GM12878 (cell line): ENCODE data around the gene MIOS. TPM values are rescaled to one million over a fixed set of nuclear protein-coding genes. Genes with fewer than 3 reads are reported as not detected.

ENCODE experiments used
- ATAC-seq: fragments of 200-7000 bp; cut with Tn5 transposase; 3 replicates; pipeline ENCODE4 v1.9.1; 2020; ENCODE audit warnings: mild to moderate bottlenecking, moderate library complexity
- BruUV-seq: library from RNA; stranded (reverse); fragments of 400-500 nt; replicated peaks from 2 replicates; lab custom pipeline; 2021; lab: Mats Ljungman, UMichigan
- CTCF ChIA-PET: fragments of 300-600 bp; sonication (Branson Sonifier 250); formaldehyde crosslinking; extraction: SDS; loops from one replicate; lab custom pipeline; 2021; ENCODE audit warnings: inconsistent platforms; lab: Yijun Ruan, JAX
- POLR2A ChIA-PET: fragments of 350-600 bp; formaldehyde crosslinking; extraction: SDS; loops from one replicate; lab custom pipeline; 2021; ENCODE audit warnings: inconsistent platforms; lab: Charles Lee
- RAD21 ChIA-PET: fragments of 300-600 bp; sonication (Branson Sonifier 250); formaldehyde crosslinking; loops from one replicate; lab custom pipeline; 2023; ENCODE audit warnings: antibody characterized with exemption; ENCODE audit not compliant: unreplicated experiment; lab: Charles Lee
- SMC1A ChIA-PET: fragments of 300-600 bp; sonication (Branson Sonifier 250); formaldehyde crosslinking; loops from one replicate; lab custom pipeline; 2023; ENCODE audit not compliant: unreplicated experiment, uncharacterized antibody; lab: Charles Lee
- DNase-seq: peaks from one replicate; pipeline ENCODE4 v3.0.0-alpha.2; 2011; ENCODE audit warnings: low read depth, low spot score
- FAIRE-seq: peaks from 3 replicates; lab custom pipeline; 2011; peaks lifted over from hg19 to GRCh38; lab: Jason Lieb, UNC
- H2AFZ ChIP-seq: 2 replicates; pipeline ENCODE4 v1.6.0; 2011; ENCODE audit warnings: low read depth, low read length, control low read depth; ENCODE audit not compliant: control insufficient read depth
- H3K27ac ChIP-seq: 2 replicates; pipeline ENCODE4 v1.5.1; 2011; ENCODE audit warnings: control low read depth; ENCODE audit not compliant: control insufficient read depth, insufficient read depth
- H3K27me3 ChIP-seq, 2 experiments: replicated peaks in 1 of 2; 2 replicates each; pipeline versions ENCODE4 v1.6.0 to v1.6.1; 2011; ENCODE audit warnings: low read length in 1 of 2; ENCODE audit not compliant: control insufficient read depth in 2 of 2, insufficient read depth in 2 of 2
- H3K36me3 ChIP-seq, 2 experiments: 2 replicates each; pipeline ENCODE4 v1.5.1; 2011; ENCODE audit warnings: low read length in 1 of 2; ENCODE audit not compliant: control insufficient read depth in 2 of 2, insufficient read depth in 2 of 2
- H3K4me1 ChIP-seq: 2 replicates; pipeline ENCODE4 v1.6.1; 2011; ENCODE audit warnings: mild to moderate bottlenecking, low read length, moderate library complexity, mixed read lengths; ENCODE audit not compliant: control insufficient read depth, insufficient read depth
- H3K4me2 ChIP-seq: 2 replicates; pipeline ENCODE4 v1.6.0; 2011; ENCODE audit warnings: control low read depth; ENCODE audit not compliant: control insufficient read depth, insufficient read depth
- H3K4me3 ChIP-seq: fragments of 200-600 bp; sonication (generic); 2 replicates; pipeline ENCODE4 v1.5.1; 2016
- H3K79me2 ChIP-seq: 2 replicates; pipeline ENCODE4 v1.6.0; 2011; ENCODE audit warnings: low read length; ENCODE audit not compliant: control insufficient read depth, insufficient read depth
- H3K9ac ChIP-seq: 2 replicates; pipeline ENCODE4 v1.8.0; 2011; ENCODE audit warnings: low read length, control low read depth, mixed read lengths; ENCODE audit not compliant: control insufficient read depth, insufficient read depth
- H3K9me3 ChIP-seq: replicated peaks from 3 replicates; pipeline ENCODE4 v1.5.1; 2011; ENCODE audit warnings: mild to moderate bottlenecking, low read length; ENCODE audit not compliant: control insufficient read depth, insufficient read depth
- H4K20me1 ChIP-seq: 2 replicates; pipeline ENCODE4 v1.6.0; 2011; ENCODE audit not compliant: control insufficient read depth, insufficient read depth
- BACH1 ChIP-seq: fragments of 450-650 bp; IDR thresholded peaks from 2 replicates; pipeline ENCODE4 v1.6.1; 2017; ENCODE audit warnings: mild to moderate bottlenecking, borderline replicate concordance
- BMI1 ChIP-seq: fragments of 450-650 bp; IDR thresholded peaks from 2 replicates; pipeline ENCODE4 v1.6.1; 2016; ENCODE audit warnings: mild to moderate bottlenecking, moderate library complexity, borderline replicate concordance
- CHD2 ChIP-seq: IDR thresholded peaks from 2 replicates; pipeline ENCODE4 v1.6.1; 2011; ENCODE audit warnings: low read depth, low read length, improper control_type of control experiment, borderline replicate concordance
- CREB1 ChIP-seq: IDR thresholded peaks from 2 replicates; pipeline ENCODE4 v1.6.1; 2012; ENCODE audit warnings: low read depth, mild to moderate bottlenecking, inconsistent platforms
- ETV6 ChIP-seq, 2 experiments: fragments of 450-650 bp in 1 of 2; IDR thresholded peaks in 1 of 2; conservative IDR thresholded peaks in 1 of 2; 2 replicates each; pipeline ENCODE4 v1.6.1; 2014; ENCODE audit warnings: antibody characterized with exemption in 1 of 2, borderline replicate concordance in 1 of 2, low read depth in 1 of 2, mild to moderate bottlenecking in 1 of 2, moderate library complexity in 1 of 2
- HDAC2 ChIP-seq: fragments of 200-600 bp; sonication (generic); IDR thresholded peaks from 2 replicates; pipeline ENCODE4 v1.6.1; 2017
- LARP7 ChIP-seq: fragments of 450-650 bp; IDR thresholded peaks from 2 replicates; pipeline ENCODE4 v1.6.1; 2017; ENCODE audit warnings: mild to moderate bottlenecking
- PAX5 ChIP-seq: IDR thresholded peaks from 2 replicates; pipeline ENCODE4 v1.6.1; 2011; ENCODE audit warnings: low read depth, low read length, borderline replicate concordance
- PML ChIP-seq: IDR thresholded peaks from 2 replicates; pipeline ENCODE4 v1.6.1; 2012; ENCODE audit warnings: low read length, inconsistent platforms
- POLR2AphosphoS5 ChIP-seq: IDR thresholded peaks from 2 replicates; pipeline ENCODE4 v1.6.1; 2011; ENCODE audit warnings: mild to moderate bottlenecking, low read length, inconsistent platforms
- RAD51 ChIP-seq: fragments of 450-650 bp; IDR thresholded peaks from 2 replicates; pipeline ENCODE4 v1.6.1; 2016; ENCODE audit warnings: moderate library complexity, mild to moderate bottlenecking, inconsistent platforms
- ZBED1 ChIP-seq: IDR thresholded peaks from 2 replicates; pipeline ENCODE4 v1.6.1; 2016; ENCODE audit warnings: borderline replicate concordance
- ZNF24 ChIP-seq: fragments of 450-650 bp; IDR thresholded peaks from 2 replicates; pipeline ENCODE4 v1.6.1; 2017; ENCODE audit warnings: antibody characterized with exemption, mild to moderate bottlenecking
- WGBS: methylation state at CpG from one replicate; pipeline ENCODE4 v1.1.6; 2016; ENCODE audit warnings: low lambda C conversion rate; ENCODE audit not compliant: insufficient replicate concordance, insufficient coverage; ENCODE audit errors: missing lambda C conversion rate; 5-methylcytosine and 5-hydroxymethylcytosine counted together
- in situ Hi-C: fragments of 300-500 bp; cut with MboI; formaldehyde crosslinking; loops from 9 replicates; pipeline ENCODE4 v1.14.3; 2018; ENCODE audit warnings: mixed read lengths
- intact Hi-C: fragments of 100-400 bp; cut with micrococcal nuclease; formaldehyde crosslinking; loops from one replicate; pipeline ENCODE4 v1.14.2; 2022; ENCODE audit not compliant: unreplicated experiment
- polyA plus RNA-seq, 11 experiments: library from polyadenylated mRNA; depleted of rRNA in 4 of 11; unstranded in 6 of 11; stranded (reverse) in 5 of 11; fragments of >200 nt; fragmentation: Nextera tagmentation in 4 of 11; fragmentation: Illumina TruSeq in 1 of 11; extraction: Ambion mirVana in 4 of 11; extraction: Trizol in 1 of 11; gene quantifications; 1 replicate in 1 of 11; 2 replicates in 10 of 11; pipeline versions ENCODE4 v1.2.1 to v1.2.3, GENCODE V29; 2011 to 2016; ENCODE audit warnings: inconsistent platforms in 2 of 11, missing spikeins in 2 of 11, low read depth in 1 of 11
- total RNA-seq, 4 experiments: library from RNA; depleted of rRNA in 3 of 4; stranded (reverse); fragments of >200 nt in 3 of 4; fragmentation: Illumina TruSeq in 1 of 4; extraction: Trizol in 1 of 4; gene quantifications; 2 replicates each; pipeline versions ENCODE4 v1.2.1 to v1.2.3, GENCODE V29; 2013 to 2021
- TF ChIP-seq, protein P1 (sequence below): IDR thresholded peaks from 2 replicates; pipeline ENCODE4 v1.6.1; 2011; ENCODE audit warnings: mild to moderate bottlenecking, low read depth, low read length, moderate library complexity; ENCODE audit not compliant: insufficient replicate concordance
- TF ChIP-seq, protein P2 (sequence below): fragments of 450-650 bp; IDR thresholded peaks from 2 replicates; pipeline ENCODE4 v1.6.1; 2016; ENCODE audit warnings: mild to moderate bottlenecking, moderate library complexity, borderline replicate concordance
- TF ChIP-seq, protein P3 (sequence below): IDR thresholded peaks from 2 replicates; pipeline ENCODE4 v1.6.1; 2012; ENCODE audit warnings: improper control_type of control experiment, low read depth, low read length; ENCODE audit not compliant: insufficient replicate concordance

The MIOS gene
- total and polyA plus RNA-seq, 10 of the 15 experiments (the other 5 are each of a cell fraction or from before 2014, with no cell fraction given): 13.1 to 94.9 (median 54.2) TPM

DNA sequence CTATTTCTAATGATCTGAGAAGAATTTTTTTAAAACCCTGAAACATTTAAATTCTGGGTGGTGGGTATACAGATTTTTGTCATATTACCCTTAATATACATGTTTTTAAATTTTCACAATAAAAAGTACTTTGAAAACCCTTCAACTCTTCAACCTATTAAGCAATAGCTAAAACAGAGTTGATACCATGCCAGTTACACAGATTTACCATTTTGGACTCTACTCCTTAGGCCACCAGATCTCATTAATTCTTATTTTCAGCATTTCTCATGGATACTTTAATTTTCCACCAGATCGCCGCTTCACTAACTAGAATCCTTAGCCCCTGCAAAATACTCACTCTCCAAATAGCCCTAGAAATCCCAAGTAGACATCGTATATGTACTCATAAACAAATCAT lies 18.3 kb upstream of the MIOS start:
- intact Hi-C loops (no loop called here), in situ Hi-C loops (no loop called here)
- H3K4me1 ChIP-seq: no peaks in the 10 kb centered on the region
- RAD21 ChIA-PET: no interaction called here
- H3K9ac ChIP-seq: no peak overlapping the region
- no peak for ATAC-seq
- H2AFZ ChIP-seq: no peak overlapping the region
- no peaks in the 10 kb centered on the region for H3K27me3 ChIP-seq
- H3K36me3 ChIP-seq: no peaks in the 10 kb centered on the region
- CTCF ChIA-PET: interaction anchor here (1.2 kb wide), 1 partner anchor 748 kb away, joined by 3 read pairs; no protein-coding TSS in a partner anchor
- SMC1A ChIA-PET: no interaction called here
- H3K9me3 ChIP-seq: no peaks in the 10 kb centered on the region
- no peaks in the 10 kb centered on the region for H4K20me1 ChIP-seq
- H3K4me3 ChIP-seq: no peak overlapping the region
- FAIRE-seq: no peak
- POLR2A ChIA-PET: no interaction called here
- no peaks in the 10 kb centered on the region for H3K79me2 ChIP-seq
- 81% methylated on average over 3 of the region's 3 CpGs for WGBS
- BruUV-seq: no TSS peak
- no peak overlapping the region for H3K27ac ChIP-seq
- no peak overlapping the region for H3K4me2 ChIP-seq
- no peak for DNase-seq
- no peak for TF ChIP-seq BACH1
- TF ChIP-seq PML: no peak
- TF ChIP-seq, protein P1, sequence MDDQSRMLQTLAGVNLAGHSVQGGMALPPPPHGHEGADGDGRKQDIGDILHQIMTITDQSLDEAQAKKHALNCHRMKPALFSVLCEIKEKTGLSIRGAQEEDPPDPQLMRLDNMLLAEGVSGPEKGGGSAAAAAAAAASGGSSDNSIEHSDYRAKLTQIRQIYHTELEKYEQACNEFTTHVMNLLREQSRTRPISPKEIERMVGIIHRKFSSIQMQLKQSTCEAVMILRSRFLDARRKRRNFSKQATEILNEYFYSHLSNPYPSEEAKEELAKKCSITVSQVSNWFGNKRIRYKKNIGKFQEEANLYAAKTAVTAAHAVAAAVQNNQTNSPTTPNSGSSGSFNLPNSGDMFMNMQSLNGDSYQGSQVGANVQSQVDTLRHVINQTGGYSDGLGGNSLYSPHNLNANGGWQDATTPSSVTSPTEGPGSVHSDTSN: no peak
- TF ChIP-seq ETV6 (conservative IDR thresholded peaks at IDR 0.05 in 1 of 2, IDR thresholded peaks at IDR 0.05 in 1 of 2; ENCODE audit: borderline replicate concordance in 1 of 2, low read depth in 1 of 2): no peak
- no peak for TF ChIP-seq ZNF24
- TF ChIP-seq, protein P2, sequence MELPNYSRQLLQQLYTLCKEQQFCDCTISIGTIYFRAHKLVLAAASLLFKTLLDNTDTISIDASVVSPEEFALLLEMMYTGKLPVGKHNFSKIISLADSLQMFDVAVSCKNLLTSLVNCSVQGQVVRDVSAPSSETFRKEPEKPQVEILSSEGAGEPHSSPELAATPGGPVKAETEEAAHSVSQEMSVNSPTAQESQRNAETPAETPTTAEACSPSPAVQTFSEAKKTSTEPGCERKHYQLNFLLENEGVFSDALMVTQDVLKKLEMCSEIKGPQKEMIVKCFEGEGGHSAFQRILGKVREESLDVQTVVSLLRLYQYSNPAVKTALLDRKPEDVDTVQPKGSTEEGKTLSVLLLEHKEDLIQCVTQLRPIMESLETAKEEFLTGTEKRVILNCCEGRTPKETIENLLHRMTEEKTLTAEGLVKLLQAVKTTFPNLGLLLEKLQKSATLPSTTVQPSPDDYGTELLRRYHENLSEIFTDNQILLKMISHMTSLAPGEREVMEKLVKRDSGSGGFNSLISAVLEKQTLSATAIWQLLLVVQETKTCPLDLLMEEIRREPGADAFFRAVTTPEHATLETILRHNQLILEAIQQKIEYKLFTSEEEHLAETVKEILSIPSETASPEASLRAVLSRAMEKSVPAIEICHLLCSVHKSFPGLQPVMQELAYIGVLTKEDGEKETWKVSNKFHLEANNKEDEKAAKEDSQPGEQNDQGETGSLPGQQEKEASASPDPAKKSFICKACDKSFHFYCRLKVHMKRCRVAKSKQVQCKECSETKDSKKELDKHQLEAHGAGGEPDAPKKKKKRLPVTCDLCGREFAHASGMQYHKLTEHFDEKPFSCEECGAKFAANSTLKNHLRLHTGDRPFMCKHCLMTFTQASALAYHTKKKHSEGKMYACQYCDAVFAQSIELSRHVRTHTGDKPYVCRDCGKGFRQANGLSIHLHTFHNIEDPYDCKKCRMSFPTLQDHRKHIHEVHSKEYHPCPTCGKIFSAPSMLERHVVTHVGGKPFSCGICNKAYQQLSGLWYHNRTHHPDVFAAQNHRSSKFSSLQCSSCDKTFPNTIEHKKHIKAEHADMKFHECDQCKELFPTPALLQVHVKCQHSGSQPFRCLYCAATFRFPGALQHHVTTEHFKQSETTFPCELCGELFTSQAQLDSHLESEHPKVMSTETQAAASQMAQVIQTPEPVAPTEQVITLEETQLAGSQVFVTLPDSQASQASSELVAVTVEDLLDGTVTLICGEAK: no peak
- no peak for TF ChIP-seq HDAC2
- TF ChIP-seq ZBED1: no peak
- TF ChIP-seq BMI1: no peak
- no peak for TF ChIP-seq CHD2
- no peak for TF ChIP-seq PAX5
- no peak for TF ChIP-seq RAD51
- TF ChIP-seq CREB1: no peak
- TF ChIP-seq, protein P3, sequence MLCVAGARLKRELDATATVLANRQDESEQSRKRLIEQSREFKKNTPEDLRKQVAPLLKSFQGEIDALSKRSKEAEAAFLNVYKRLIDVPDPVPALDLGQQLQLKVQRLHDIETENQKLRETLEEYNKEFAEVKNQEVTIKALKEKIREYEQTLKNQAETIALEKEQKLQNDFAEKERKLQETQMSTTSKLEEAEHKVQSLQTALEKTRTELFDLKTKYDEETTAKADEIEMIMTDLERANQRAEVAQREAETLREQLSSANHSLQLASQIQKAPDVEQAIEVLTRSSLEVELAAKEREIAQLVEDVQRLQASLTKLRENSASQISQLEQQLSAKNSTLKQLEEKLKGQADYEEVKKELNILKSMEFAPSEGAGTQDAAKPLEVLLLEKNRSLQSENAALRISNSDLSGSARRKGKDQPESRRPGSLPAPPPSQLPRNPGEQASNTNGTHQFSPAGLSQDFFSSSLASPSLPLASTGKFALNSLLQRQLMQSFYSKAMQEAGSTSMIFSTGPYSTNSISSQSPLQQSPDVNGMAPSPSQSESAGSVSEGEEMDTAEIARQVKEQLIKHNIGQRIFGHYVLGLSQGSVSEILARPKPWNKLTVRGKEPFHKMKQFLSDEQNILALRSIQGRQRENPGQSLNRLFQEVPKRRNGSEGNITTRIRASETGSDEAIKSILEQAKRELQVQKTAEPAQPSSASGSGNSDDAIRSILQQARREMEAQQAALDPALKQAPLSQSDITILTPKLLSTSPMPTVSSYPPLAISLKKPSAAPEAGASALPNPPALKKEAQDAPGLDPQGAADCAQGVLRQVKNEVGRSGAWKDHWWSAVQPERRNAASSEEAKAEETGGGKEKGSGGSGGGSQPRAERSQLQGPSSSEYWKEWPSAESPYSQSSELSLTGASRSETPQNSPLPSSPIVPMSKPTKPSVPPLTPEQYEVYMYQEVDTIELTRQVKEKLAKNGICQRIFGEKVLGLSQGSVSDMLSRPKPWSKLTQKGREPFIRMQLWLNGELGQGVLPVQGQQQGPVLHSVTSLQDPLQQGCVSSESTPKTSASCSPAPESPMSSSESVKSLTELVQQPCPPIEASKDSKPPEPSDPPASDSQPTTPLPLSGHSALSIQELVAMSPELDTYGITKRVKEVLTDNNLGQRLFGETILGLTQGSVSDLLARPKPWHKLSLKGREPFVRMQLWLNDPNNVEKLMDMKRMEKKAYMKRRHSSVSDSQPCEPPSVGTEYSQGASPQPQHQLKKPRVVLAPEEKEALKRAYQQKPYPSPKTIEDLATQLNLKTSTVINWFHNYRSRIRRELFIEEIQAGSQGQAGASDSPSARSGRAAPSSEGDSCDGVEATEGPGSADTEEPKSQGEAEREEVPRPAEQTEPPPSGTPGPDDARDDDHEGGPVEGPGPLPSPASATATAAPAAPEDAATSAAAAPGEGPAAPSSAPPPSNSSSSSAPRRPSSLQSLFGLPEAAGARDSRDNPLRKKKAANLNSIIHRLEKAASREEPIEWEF: no peak
- no peak for TF ChIP-seq POLR2AphosphoS5
- no peak for TF ChIP-seq LARP7
